Renal pelvis (tissue), 4 donors: ENCODE results near the gene NAV2. TPM values are rescaled to one million over a fixed set of nuclear protein-coding genes. Genes with fewer than 3 reads are reported as not detected.
"Not testable (repeated sequence)": the region's sequence is repeated elsewhere in the genome, so short reads cannot be mapped to it uniquely, and the experiment has no call there.

ENCODE experiments used
- DNase-seq: peaks from one replicate; pipeline ENCODE4 v3.0.0-alpha.2; 2013
- polyA plus RNA-seq, 3 donors: library from polyadenylated mRNA; unstranded; fragments of 120-200 nt; gene quantifications; one replicate each; pipeline ENCODE4 v1.2.1, GENCODE V29; 2013; ENCODE audit not compliant: insufficient read length in 3 of 3

NAV2 gene
- polyA plus RNA-seq, 3 donors: 34.4 to 54.8 (median 48.4) TPM

- no peak for DNase-seq
Measured at GRCh38 chr11:19949606-19950005, 237.0 kb downstream of the NAV2 start.

DNA sequence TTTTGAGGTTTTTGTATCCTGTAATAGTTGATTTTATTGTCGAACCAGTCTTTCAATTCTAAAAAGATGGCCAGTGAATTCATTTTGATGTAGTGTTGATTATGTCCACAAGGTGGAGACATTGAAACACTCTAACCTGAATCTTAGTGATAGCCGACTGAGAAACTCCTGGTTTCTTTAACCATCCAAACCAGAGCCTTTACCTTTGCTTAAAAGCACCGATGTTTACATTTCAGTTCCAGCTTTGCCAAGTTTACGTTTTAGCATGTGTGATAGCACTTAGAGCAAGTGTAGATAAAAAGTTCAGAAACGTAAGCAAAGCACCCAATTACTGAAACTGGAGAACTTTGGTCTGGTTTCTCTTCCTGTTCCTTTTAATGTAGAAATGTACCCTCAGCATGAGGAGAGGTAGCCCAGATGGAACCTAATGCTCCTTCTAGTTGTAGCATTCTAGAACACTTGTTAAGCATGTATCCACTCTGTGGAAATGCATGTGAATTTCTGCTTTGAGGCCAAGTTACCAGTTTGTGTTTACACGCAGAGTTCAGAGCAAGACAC is 239.0 kb downstream of the NAV2 start:
- peak; percentile 68 for DNase-seq

GRCh38 chr11:19952116-19952605 is 239.5 kb downstream of the NAV2 start:
- DNase-seq: no peak

GRCh38 chr11:19952911-19953310 is 240.3 kb downstream of the NAV2 start:
- DNase-seq: no peak

- DNase-seq: no peak
Measured at GRCh38 chr11:19953336-19953735, 240.7 kb downstream of the NAV2 start.

GRCh38 chr11:19953909-19954308 is 241.3 kb downstream of the NAV2 start:
- no peak for DNase-seq

DNA sequence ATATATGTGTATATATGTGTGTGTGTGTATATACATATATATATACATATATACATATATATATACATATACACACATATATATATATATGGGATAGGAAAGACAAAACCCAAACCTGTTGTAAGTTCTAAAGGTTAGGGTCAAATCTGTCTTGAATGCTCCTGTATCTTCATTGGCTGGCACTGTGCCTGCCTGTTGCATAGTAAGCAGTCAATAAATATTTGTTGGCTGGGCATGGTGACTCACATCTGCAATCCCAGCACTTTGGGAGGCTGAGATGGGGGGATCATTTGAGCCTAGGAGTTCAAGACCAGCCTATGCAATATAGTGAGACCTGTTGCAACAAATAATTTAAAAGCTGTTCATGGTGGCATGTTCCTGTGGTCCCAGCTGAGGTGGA is 242.3 kb downstream of the NAV2 start:
- DNase-seq: no peak

DNA sequence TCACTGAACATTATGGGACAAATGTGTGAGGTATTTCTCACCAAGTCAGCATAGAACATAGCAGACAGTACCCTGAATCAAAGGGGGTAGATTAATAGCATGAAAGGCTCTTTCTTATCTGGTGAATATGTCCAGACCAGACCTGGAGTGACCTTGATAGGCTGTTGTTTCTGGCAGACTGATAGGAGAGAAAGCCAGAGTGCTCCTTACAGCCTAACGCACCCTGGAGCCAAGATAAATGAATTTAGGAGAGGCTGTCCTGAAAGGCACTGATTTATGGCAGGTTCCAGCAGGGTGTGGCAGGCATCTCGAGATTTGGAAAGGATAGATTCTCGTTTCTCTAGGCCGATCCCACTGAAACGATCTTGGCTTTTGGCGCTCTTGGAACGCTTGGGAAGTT is 243.0 kb downstream of the NAV2 start:
- no peak for DNase-seq

DNA sequence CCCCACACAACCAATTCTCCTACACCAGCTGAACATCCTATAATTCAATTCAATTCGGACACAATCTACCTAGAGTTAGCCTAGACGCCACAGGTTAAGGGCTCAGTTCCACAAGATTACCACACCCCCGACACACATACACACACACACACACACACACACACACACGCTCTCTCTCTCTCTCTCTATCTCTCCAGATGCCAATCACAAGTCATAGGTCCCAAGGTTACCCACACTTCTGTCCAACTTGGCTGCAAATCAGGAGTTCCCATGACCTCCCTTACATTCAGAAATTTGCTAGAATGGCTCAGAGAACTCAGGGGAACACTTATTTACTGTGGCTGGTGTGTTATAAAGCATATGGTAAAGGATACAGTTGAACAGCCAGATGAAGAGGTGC is 243.6 kb downstream of the NAV2 start:
- DNase-seq: no peak

- DNase-seq: no peak
Measured at GRCh38 chr11:19957294-19957943, 244.8 kb downstream of the NAV2 start.

DNA sequence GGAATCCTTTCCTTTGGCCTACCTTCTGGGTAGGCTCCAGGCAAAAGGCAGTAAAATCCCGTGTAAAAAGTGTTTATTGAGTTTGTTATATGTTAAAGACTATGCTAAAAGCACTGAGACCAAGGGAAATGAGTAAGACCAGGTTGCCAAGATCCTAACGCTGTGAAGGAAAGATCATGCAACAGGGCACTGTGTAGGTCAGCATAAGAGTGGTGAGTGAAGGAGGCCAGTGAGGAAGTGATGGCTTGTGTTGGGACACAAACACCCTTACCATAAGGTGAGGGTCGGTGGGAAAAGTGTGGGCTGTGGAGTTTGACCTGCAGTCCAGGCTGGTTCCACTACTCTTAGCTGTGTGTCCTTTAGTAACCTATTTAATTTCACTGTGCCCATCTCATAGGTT is 245.6 kb downstream of the NAV2 start:
- no peak for DNase-seq

GRCh38 chr11:19959210-19959609 is 246.6 kb downstream of the NAV2 start:
- DNase-seq: no peak

- DNase-seq: no peak
Measured at GRCh38 chr11:19959648-19960059, 247.0 kb downstream of the NAV2 start.

GRCh38 chr11:19960410-19960809 is 247.8 kb downstream of the NAV2 start:
- not testable (repeated sequence) for DNase-seq

GRCh38 chr11:19961225-19961624 is 248.6 kb downstream of the NAV2 start:
- DNase-seq: no peak

- no peak for DNase-seq
Measured at GRCh38 chr11:19962053-19962800, 249.6 kb downstream of the NAV2 start.

DNA sequence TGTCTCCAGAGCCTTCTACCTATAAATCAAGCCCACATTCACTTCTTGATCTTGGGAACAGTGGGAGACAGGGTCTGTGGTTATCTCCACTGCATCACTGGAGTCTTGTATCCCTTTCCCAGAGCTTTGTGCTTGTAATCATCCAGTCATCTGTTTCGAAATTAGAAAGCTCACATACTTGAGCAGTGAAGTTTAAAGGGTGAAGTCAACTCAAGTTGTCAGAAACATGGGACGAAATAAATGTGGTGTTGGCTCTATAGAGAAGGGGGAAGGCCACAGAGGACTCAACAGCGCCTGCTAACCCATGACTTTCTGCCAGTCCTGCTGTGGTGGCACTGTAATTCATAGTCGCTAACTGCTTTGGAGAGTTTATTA is 250.2 kb downstream of the NAV2 start:
- no peak for DNase-seq

DNA sequence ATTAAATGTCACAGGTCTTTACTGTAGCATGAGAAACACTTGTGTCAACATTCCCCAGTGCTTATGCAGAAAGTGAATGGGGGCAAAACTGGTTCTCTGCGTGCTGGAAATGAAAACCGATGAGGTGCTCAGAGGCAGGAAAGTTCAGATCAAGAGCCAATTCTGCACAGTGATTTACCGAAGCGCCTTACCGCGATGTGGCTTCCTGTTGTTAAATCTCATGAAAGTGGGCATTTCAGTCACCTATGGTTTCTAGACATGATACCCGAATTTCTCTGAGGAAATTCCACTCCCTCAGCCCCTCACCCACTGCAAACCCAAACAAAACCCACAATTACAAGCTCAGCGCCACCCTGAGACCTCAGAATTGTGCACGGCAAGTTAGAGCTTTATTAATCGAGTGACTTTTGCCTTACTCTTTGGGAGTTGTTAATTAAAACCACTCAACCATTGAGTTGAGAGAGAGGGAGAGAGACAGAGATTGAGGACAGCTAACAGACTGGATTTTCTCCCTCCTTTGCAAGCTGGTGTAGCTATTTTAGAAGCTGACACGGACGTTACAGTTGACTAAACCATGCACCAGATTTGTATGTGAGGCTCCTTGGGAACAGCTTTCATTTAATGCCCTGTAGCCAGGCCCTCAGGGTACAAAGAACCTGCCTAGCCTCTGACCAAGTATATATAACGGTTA is 251.2 kb downstream of the NAV2 start:
- DNase-seq: peak; percentile 52

DNA sequence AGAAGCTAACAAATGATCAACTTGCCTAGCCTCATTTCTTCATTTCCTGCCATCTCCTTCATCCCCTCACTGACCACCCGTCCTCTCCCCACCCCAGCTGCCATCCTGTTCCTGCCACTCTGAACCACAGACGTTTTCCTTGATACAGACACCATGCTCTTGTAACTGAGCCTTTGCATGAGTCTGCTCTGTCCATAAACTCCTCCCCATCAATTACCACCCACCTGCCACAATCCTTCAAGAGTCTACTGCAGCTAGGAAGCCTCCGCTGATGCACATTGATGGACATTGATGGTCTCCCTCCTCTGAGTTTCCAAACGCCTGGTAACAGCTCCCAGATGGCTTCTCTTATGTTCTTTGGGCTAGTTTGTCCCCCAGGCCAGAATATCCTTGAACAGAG is 253.8 kb downstream of the NAV2 start:
- no peak for DNase-seq

- no peak for DNase-seq
Measured at GRCh38 chr11:19966927-19967326, 254.3 kb downstream of the NAV2 start.

DNA sequence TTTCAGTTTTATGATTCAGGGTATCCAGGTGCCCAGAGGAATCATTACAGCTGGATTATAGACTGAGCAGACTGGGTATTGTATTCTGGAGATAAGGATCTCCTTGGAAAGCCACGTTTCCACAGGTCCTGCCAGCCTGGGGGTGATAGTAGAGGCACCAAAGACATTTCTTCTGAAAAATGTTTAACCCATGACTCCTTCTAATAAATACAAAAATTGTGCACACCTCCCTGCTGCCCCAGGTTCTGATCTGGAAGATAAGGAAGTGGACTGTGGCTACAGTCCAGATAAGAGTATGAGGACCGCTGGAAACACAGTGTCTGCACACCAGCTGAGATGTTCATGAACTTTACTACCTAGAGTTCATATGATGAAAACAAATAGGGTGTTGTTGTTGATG is 255.2 kb downstream of the NAV2 start:
- no peak for DNase-seq

- DNase-seq: no peak
Measured at GRCh38 chr11:19968860-19969259, 256.2 kb downstream of the NAV2 start.

DNA sequence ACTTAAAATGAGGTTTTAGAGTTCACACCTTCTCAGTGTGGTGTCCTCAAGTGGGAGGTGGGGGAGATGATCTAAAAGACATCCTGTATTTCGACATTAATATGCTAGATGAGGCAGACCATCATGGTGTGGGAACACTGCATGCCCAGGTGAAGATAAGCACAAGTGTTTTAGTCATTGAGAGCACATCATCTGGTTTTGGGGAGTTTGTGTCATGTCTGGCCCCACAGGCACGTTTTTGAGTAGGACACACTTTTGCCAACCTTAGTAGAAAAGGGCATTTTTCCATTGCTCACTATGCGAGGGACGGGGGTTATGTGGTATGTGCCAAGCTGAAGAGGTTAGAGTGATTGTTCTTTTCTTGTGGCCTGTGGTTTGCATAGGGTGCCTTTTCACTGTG is 258.3 kb downstream of the NAV2 start:
- DNase-seq: no peak
